H1 (cell line): ENCODE measurements around the gene METTL25B. TPM values are rescaled to one million over a fixed set of nuclear protein-coding genes. Genes with fewer than 3 reads are reported as not detected.

Experiments used
- BRCA1 ChIP-seq: IDR thresholded peaks from 2 replicates; pipeline ENCODE4 v1.6.1; 2012; ENCODE audit warnings: low read depth, low read length, improper control_type of control experiment
- CEBPB ChIP-seq: IDR thresholded peaks from 2 replicates; pipeline ENCODE4 v1.6.1; 2012; ENCODE audit warnings: low read depth, low read length
- CHD2 ChIP-seq: IDR thresholded peaks from 2 replicates; pipeline ENCODE4 v1.6.1; 2012; ENCODE audit warnings: low read length, improper control_type of control experiment
- CTBP2 ChIP-seq: IDR thresholded peaks from 2 replicates; pipeline ENCODE4 v1.7.0; 2011; ENCODE audit warnings: borderline replicate concordance, mild to moderate bottlenecking, moderate library complexity, mixed read lengths, low read length; ENCODE audit not compliant: insufficient read depth, insufficient read length
- EGR1 ChIP-seq: IDR thresholded peaks from 2 replicates; pipeline ENCODE4 v1.6.1; 2011; ENCODE audit warnings: low read depth, low read length, borderline replicate concordance
- GABPA ChIP-seq: IDR thresholded peaks from 2 replicates; pipeline ENCODE4 v1.6.1; 2011; ENCODE audit warnings: mild to moderate bottlenecking, low read length, moderate library complexity, borderline replicate concordance; ENCODE audit not compliant: insufficient read depth
- GTF2F1 ChIP-seq: IDR thresholded peaks from 2 replicates; pipeline ENCODE4 v1.6.1; 2012; ENCODE audit warnings: low read depth, low read length, improper control_type of control experiment, borderline replicate concordance
- NRF1 ChIP-seq: IDR thresholded peaks from 2 replicates; pipeline ENCODE4 v1.6.1; 2011; ENCODE audit warnings: mild to moderate bottlenecking, low read depth, low read length, improper control_type of control experiment
- POU5F1 ChIP-seq: IDR thresholded peaks from 2 replicates; pipeline ENCODE4 v1.6.1; 2011; ENCODE audit warnings: low read depth, mild to moderate bottlenecking, low read length, moderate library complexity
- RAD21 ChIP-seq, 2 experiments: IDR thresholded peaks in 1 of 2; conservative IDR thresholded peaks in 1 of 2; 2 replicates each; pipeline ENCODE4 v1.6.1; 2011; ENCODE audit warnings: low read depth in 2 of 2, low read length in 2 of 2, improper control_type of control experiment in 1 of 2, inconsistent platforms in 1 of 2, mild to moderate bottlenecking in 1 of 2, moderate library complexity in 1 of 2
- RNF2 ChIP-seq: fragments of 200-900, 300-1000 bp; sonication (generic); IDR thresholded peaks from 2 replicates; pipeline ENCODE4 v1.7.1; 2016; ENCODE audit warnings: borderline replicate concordance, low read depth, mild to moderate bottlenecking, antibody characterized with exemption, low read length; ENCODE audit not compliant: poor library complexity, severe bottlenecking; ENCODE audit errors: missing control alignments
- SAP30 ChIP-seq: fragments of 300-600 bp; sonication (generic); IDR thresholded peaks from 2 replicates; pipeline ENCODE4 v1.7.1; 2012; ENCODE audit warnings: low read length, moderate library complexity, mild to moderate bottlenecking, inconsistent platforms; ENCODE audit not compliant: insufficient read depth, insufficient replicate concordance
- TBP ChIP-seq: IDR thresholded peaks from 2 replicates; pipeline ENCODE4 v1.6.1; 2011; ENCODE audit warnings: low read depth, low read length, improper control_type of control experiment
- TEAD4 ChIP-seq: IDR thresholded peaks from 2 replicates; pipeline ENCODE4 v1.6.1; 2012; ENCODE audit warnings: low read depth, low read length, inconsistent platforms, mixed read lengths
- polyA plus RNA-seq, 7 experiments: library from polyadenylated mRNA; depleted of rRNA in 3 of 7; stranded (reverse) in 5 of 7; unstranded in 2 of 7; fragments of >200 nt in 5 of 7; fragments of 200-250 nt in 2 of 7; gene quantifications; 1 replicate in 5 of 7; 2 replicates in 1 of 7; 4 replicates in 1 of 7; pipeline versions ENCODE4 v1.2.1 to v1.2.3, GENCODE V29; 2011 to 2013; ENCODE audit warnings: missing spikeins in 2 of 7, mixed read lengths in 2 of 7
- total RNA-seq: library from RNA; stranded (reverse); fragmentation: NEBNext Ultra II Directional; extraction: Animal tissue kit (Norgen Biotek cat#: 25700); gene quantifications from 2 replicates; pipeline ENCODE4 v1.2.1, GENCODE V29; 2021

Gene METTL25B
- total and polyA plus RNA-seq, 2 of the 8 experiments (the other 6 are each of a cell fraction or from before 2014, with no cell fraction given) = 28.4 to 30.1 TPM

- TF ChIP-seq CHD2 = no peak
- TF ChIP-seq CEBPB = no peak
- no peak for TF ChIP-seq CTBP2
- TF ChIP-seq RAD21 (IDR thresholded peaks at IDR 0.05 in 1 of 2, conservative IDR thresholded peaks at IDR 0.05 in 1 of 2; ENCODE audit: low read depth in 2 of 2, low read length in 2 of 2) = no peak
- TF ChIP-seq EGR1 = no peak
- TF ChIP-seq TEAD4 = peak; percentile 25; the same call in 1 of the 2 replicates
- TF ChIP-seq GABPA = no peak
- no peak for TF ChIP-seq BRCA1
- TF ChIP-seq TBP = no peak
- TF ChIP-seq POU5F1 = no peak
- no peak for TF ChIP-seq RNF2
- TF ChIP-seq SAP30 = peak; percentile 20
- TF ChIP-seq NRF1 = no peak
- TF ChIP-seq GTF2F1 = no peak
Measured at GRCh38 chr1:156689953-156690674, 38.2 kb upstream of the METTL25B start (continued).
